OCI-LY1 (cell line): ENCODE measurements around the gene ABCC2.

ENCODE experiments used
- CTCF ChIP-seq: fragments of 200-600 bp; sonication (generic), shearing (Covaris generic); IDR thresholded peaks from 2 replicates; pipeline ENCODE4 v1.5.1; 2017; ENCODE audit warnings: mild to moderate bottlenecking, antibody characterized with exemption, low read length, moderate library complexity, mixed read lengths
- EZH2 ChIP-seq: fragments of 200-600 bp; sonication (generic), shearing (Covaris generic); IDR thresholded peaks from 2 replicates; pipeline ENCODE4 v1.8.0; 2017; ENCODE audit warnings: borderline replicate concordance, mixed run types, mild to moderate bottlenecking, antibody characterized with exemption, low read length, moderate library complexity, mixed read lengths

- TF ChIP-seq EZH2, result no peak
- no peak for TF ChIP-seq CTCF
Measured at GRCh38 chr10:99851825-99852224, 69.4 kb downstream of the ABCC2 start.
